ENCODE measurements around the gene CDCA5. TPM values are rescaled to one million over a fixed set of nuclear protein-coding genes. Genes with fewer than 3 reads are reported as not detected.

Gene CDCA5
- polyA plus RNA-seq, 3 donors: 0.20 to 0.28 TPM; not detected in 1

- intact Hi-C loops (cut with micrococcal nuclease): no loop called here
- H3K9me3 ChIP-seq (replicated peaks in 1 of 2; ENCODE audit: control insufficient read depth in 1 of 2, insufficient read depth in 1 of 2, low read length in 2 of 2): no peaks in the 10 kb centered on the region
- H3K36me3 ChIP-seq (replicated peaks in 1 of 2; ENCODE audit: control insufficient read depth in 1 of 2, insufficient read depth in 2 of 2, low read length in 2 of 2): peaks cover 33 to 42% of the 10 kb centered on the region in 2 donors
- Mint-ChIP-seq H3K9me3 (no peaks in the 10 kb centered on the region), H3K36me3 (peaks cover 41 to 48% of the 10 kb centered on the region in 2 donors), H3K27ac (no peak overlapping the region), H3K27me3 (ENCODE audit: low read depth in 3 of 3) (peaks cover 0 to 3% (median 0%) of the 10 kb centered on the region in 3 donors), H3K4me3 (no peak overlapping the region), H3K4me1 (peaks cover 3% of the 10 kb centered on the region)
- H3K4me1 ChIP-seq (ENCODE audit: control insufficient read depth in 1 of 2, insufficient read depth in 2 of 2, low read length in 2 of 2): peaks cover 1 to 3% of the 10 kb centered on the region in 2 donors
- TF ChIP-seq CTCF (IDR thresholded peaks at IDR 0.05): no peak
- H3K9ac ChIP-seq (ENCODE audit: insufficient read depth, low read length, poor library complexity, severe bottlenecking): no peak overlapping the region
- no peak overlapping the region for H3K4me3 ChIP-seq (replicated peaks in 1 of 3; ENCODE audit: low read depth in 2 of 3, low read length in 3 of 3)
- H3K4me2 ChIP-seq (replicated peaks; ENCODE audit: extremely low read depth, low read length, poor library complexity, severe bottlenecking): no peak overlapping the region
- no peak overlapping the region for H3K27ac ChIP-seq (ENCODE audit: low read depth in 1 of 2, low read length in 2 of 2)
- peaks cover 2% of the 10 kb centered on the region for H3K79me2 ChIP-seq (ENCODE audit: insufficient read depth, low read length)
- no peaks in the 10 kb centered on the region for H3K27me3 ChIP-seq (ENCODE audit: control insufficient read depth in 2 of 2, insufficient read depth in 2 of 2, low read length in 2 of 2)
- no peak overlapping the region for H2AFZ ChIP-seq (ENCODE audit: insufficient read depth, low read depth, low read length, poor library complexity, severe bottlenecking)
- H4K20me1 ChIP-seq (ENCODE audit: insufficient read depth, low read length): no peaks in the 10 kb centered on the region
- DNase-seq: no peak
- 100% methylated on average over 3 of the region's 4 CpGs for WGBS (ENCODE audit: insufficient coverage)
Observed at GRCh38 chr11:65090628-65091027, 6.8 kb upstream of the CDCA5 start.

- Mint-ChIP-seq H3K27ac (no peak overlapping the region), H3K4me3 (no peak overlapping the region), H3K9me3 (no peaks in the 10 kb centered on the region), H3K36me3 (peaks cover 43 to 54% of the 10 kb centered on the region in 2 donors), H3K27me3 (ENCODE audit: low read depth in 3 of 3) (peaks cover 0 to 3% (median 0%) of the 10 kb centered on the region in 3 donors), H3K4me1 (peaks cover 11% of the 10 kb centered on the region)
- Histone ChIP-seq H2AFZ (ENCODE audit: insufficient read depth, low read depth, low read length, poor library complexity, severe bottlenecking) (no peak overlapping the region), H3K9me3 (replicated peaks in 1 of 2; ENCODE audit: control insufficient read depth in 1 of 2, insufficient read depth in 1 of 2, low read length in 2 of 2) (no peaks in the 10 kb centered on the region), H4K20me1 (ENCODE audit: insufficient read depth, low read length) (no peaks in the 10 kb centered on the region), H3K4me1 (ENCODE audit: control insufficient read depth in 1 of 2, insufficient read depth in 2 of 2, low read length in 2 of 2) (peaks cover 8 to 12% of the 10 kb centered on the region in 2 donors), H3K27ac (ENCODE audit: low read depth in 1 of 2, low read length in 2 of 2) (no peak overlapping the region), H3K36me3 (replicated peaks in 1 of 2; ENCODE audit: control insufficient read depth in 1 of 2, insufficient read depth in 2 of 2, low read length in 2 of 2) (peaks cover 33 to 48% of the 10 kb centered on the region in 2 donors), H3K4me3 (replicated peaks in 1 of 3; ENCODE audit: low read depth in 2 of 3, low read length in 3 of 3) (no peak overlapping the region), H3K4me2 (replicated peaks; ENCODE audit: extremely low read depth, low read length, poor library complexity, severe bottlenecking) (no peak overlapping the region), H3K79me2 (ENCODE audit: insufficient read depth, low read length) (peaks cover 12% of the 10 kb centered on the region), H3K27me3 (ENCODE audit: control insufficient read depth in 2 of 2, insufficient read depth in 2 of 2, low read length in 2 of 2) (no peaks in the 10 kb centered on the region), H3K9ac (ENCODE audit: insufficient read depth, low read length, poor library complexity, severe bottlenecking) (no peak overlapping the region)
- WGBS (ENCODE audit: insufficient coverage): 90% methylated on average over 4 of the region's 4 CpGs
- intact Hi-C loops (cut with micrococcal nuclease): loop anchor here in 1 of 2 donors (5.0 kb wide), 1 partner anchor 57 kb away; no protein-coding TSS in a partner anchor
- TF ChIP-seq CTCF (IDR thresholded peaks at IDR 0.05): no peak
- no peak for DNase-seq
Observed at GRCh38 chr11:65089621-65090020, 5.8 kb upstream of the CDCA5 start.

Measured in CD14-positive monocyte (primary cell).